ENCODE results near the gene CYBRD1. TPM values are rescaled to one million over a fixed set of nuclear protein-coding genes. Genes with fewer than 3 reads are reported as not detected.
"Not testable (repeated sequence)": the region's sequence is repeated elsewhere in the genome, so short reads cannot be mapped to it uniquely, and the experiment has no call there.

Gene CYBRD1
- polyA plus RNA-seq, 1 experiment, result 308 TPM

DNA sequence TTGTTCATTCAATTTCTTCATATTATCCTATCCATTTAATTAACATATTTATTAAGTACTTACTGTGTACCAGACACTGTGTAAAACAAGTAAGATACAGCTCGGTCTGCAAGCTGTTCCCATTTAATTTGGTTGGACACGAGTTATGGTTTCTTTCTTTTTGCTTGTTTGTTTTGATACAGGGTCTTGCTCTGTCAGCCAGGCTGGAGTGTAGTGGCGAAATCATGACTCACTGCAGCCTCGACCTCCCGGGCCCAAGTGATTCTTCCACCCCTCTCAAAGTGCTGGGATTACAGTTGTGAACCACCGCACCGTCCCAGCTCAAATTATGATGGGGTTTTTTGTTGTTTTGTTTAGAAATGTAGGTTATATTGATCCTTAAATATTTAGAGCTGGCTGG lies 9.0 kb downstream of the CYBRD1 start:
- Histone ChIP-seq H3K36me3 (ENCODE audit: control insufficient read depth, insufficient read depth, low read length) (no peaks in the 10 kb centered on the region), H3K4me3 (ENCODE audit: low read depth, low read length) (no peak overlapping the region), H3K27me3 (ENCODE audit: control insufficient read depth, insufficient read depth, low read length) (no peaks in the 10 kb centered on the region)
- ChIA-PET CTCF (interaction anchor here (2.3 kb wide), 1 partner anchor 11 kb away, joined by 11 read pairs; no protein-coding TSS in a partner anchor), POLR2A (interaction anchor here (0.6 kb wide), 1 partner anchor 171 kb away, joined by 3 read pairs; no protein-coding TSS in a partner anchor)
- no peak for DNase-seq (ENCODE audit: low read depth)
- TF ChIP-seq CTCF (IDR thresholded peaks at IDR 0.05; ENCODE audit: insufficient read depth, low read depth, low read length), result no peak

DNA sequence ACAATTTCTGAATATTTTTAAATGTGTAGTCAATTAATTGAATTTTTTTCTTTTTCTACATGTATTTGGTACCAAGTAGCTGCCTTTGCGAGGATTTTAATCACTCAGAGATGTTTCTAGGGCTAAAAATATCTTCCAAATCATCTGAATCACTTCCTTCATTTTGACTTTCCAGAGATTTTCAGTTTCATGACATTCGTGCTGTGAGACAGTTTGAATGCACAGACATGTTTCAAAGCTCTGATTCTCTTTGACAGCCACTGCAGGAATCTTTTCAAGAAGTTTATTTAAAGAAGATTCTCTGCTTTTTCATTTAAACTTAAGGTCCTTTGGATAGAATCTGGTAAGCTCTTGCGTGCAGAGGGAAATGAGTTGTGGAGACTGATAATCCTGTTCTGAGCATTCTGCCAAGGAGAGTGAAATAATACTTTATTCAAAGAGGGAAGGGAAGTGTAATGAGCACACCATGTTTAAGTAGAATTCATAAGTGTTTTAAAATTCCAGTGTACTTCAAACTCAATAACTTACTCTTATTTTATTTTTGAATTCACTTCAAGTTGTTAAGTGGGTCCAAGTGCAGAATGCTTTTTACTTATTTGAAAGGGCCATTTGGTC lies 9.7 kb downstream of the CYBRD1 start:
- TF ChIP-seq CTCF (IDR thresholded peaks at IDR 0.05; ENCODE audit: insufficient read depth, low read depth, low read length), result no peak
- DNase-seq (ENCODE audit: low read depth), result no peak
- Histone ChIP-seq H3K36me3 (ENCODE audit: control insufficient read depth, insufficient read depth, low read length) (no peaks in the 10 kb centered on the region), H3K27me3 (ENCODE audit: control insufficient read depth, insufficient read depth, low read length) (no peaks in the 10 kb centered on the region), H3K4me3 (ENCODE audit: low read depth, low read length) (no peak overlapping the region)
- ChIA-PET POLR2A (interaction anchor here (0.6 kb wide), 1 partner anchor 170 kb away, joined by 3 read pairs; no protein-coding TSS in a partner anchor), CTCF (interaction anchor here (2.3 kb wide), 1 partner anchor 10 kb away, joined by 11 read pairs; no protein-coding TSS in a partner anchor)

- Histone ChIP-seq H3K36me3 (ENCODE audit: control insufficient read depth, insufficient read depth, low read length) (no peaks in the 10 kb centered on the region), H3K27me3 (ENCODE audit: control insufficient read depth, insufficient read depth, low read length) (no peaks in the 10 kb centered on the region), H3K4me3 (ENCODE audit: low read depth, low read length) (no peak overlapping the region)
- no peak for DNase-seq (ENCODE audit: low read depth)
- CTCF ChIA-PET, result no interaction called here
- POLR2A ChIA-PET, result no interaction called here
- TF ChIP-seq CTCF (IDR thresholded peaks at IDR 0.05; ENCODE audit: insufficient read depth, low read depth, low read length), result no peak
Observed at GRCh38 chr2:171533331-171533730, 11.1 kb downstream of the CYBRD1 start.

- POLR2A ChIA-PET; H3K27me3 ChIP-seq (ENCODE audit: control insufficient read depth, insufficient read depth, low read length); DNase-seq (ENCODE audit: low read depth); H3K36me3 ChIP-seq (ENCODE audit: control insufficient read depth, insufficient read depth, low read length); CTCF ChIA-PET; H3K4me3 ChIP-seq (ENCODE audit: low read depth, low read length): not testable (repeated sequence)
Observed at GRCh38 chr2:171535528-171535927, 13.3 kb downstream of the CYBRD1 start.

DNA sequence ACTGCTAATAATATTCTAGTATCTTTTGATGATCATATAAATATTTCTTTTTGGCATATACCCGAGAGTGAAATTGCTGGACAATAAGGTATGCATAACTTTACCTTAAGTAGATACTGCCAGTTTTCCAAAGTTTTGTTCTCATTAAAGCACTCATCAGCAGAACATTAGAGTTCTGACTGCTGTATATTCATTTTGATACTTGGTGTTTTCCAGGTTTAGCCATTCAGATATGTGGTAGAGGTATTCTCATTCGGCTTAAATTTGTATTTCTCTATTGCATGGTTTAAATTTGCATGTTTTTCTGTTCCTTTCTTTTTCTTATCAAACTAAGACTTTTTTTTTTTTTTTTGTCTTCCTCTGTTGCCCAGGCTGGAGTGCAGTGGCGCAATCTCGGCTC lies 18.2 kb downstream of the CYBRD1 start:
- no peaks in the 10 kb centered on the region for H3K27me3 ChIP-seq (ENCODE audit: control insufficient read depth, insufficient read depth, low read length)
- CTCF ChIA-PET, result interaction anchor here (3.1 kb wide), 1 partner anchor 9 kb away, joined by 11 read pairs; no protein-coding TSS in a partner anchor
- peaks cover 4% of the 10 kb centered on the region for H3K36me3 ChIP-seq (ENCODE audit: control insufficient read depth, insufficient read depth, low read length)
- no peak for TF ChIP-seq CTCF (IDR thresholded peaks at IDR 0.05; ENCODE audit: insufficient read depth, low read depth, low read length)
- no peak overlapping the region for H3K4me3 ChIP-seq (ENCODE audit: low read depth, low read length)
- no peak for DNase-seq (ENCODE audit: low read depth)
- POLR2A ChIA-PET, result no interaction called here
